Measurements from ENCODE around the gene SIPA1L2. TPM values are rescaled to one million over a fixed set of nuclear protein-coding genes. Genes with fewer than 3 reads are reported as not detected.

SIPA1L2 gene
- polyA plus RNA-seq, 1 experiment: 63.5 TPM

DNA sequence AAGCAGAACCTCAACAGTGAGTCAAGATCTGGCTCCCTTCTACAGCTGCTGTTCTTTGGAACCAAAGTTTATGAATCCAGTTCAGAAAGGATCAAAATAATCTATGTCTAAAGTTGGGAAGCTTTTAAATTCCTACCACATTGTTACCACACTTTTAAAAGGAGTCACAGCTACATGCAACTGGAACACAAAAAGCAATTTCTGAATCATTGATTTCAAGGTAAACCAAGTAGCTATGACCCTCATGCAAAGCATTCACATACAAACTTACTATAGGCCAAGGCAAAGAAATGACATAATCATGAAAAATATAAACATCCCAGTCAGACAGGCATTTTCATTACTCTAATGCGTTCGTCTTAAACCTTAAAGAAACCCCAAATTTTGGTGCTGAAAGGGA is 3.5 kb downstream of the SIPA1L2 start:
- peak; percentile 38 for DNase-seq (ENCODE audit: low read depth, low spot score)
- CTCF ChIA-PET: interaction anchor here (1.1 to 3.1 kb wide), 7 partner anchors 43 to 870 kb away, joined by 3 to 19 read pairs (median 3); no protein-coding TSS in a partner anchor
- POLR2A ChIA-PET: interaction anchor here (1.4 kb wide), 1 partner anchor 760 kb away, joined by 3 read pairs; no protein-coding TSS in a partner anchor
- no peak for TF ChIP-seq CTCF (IDR thresholded peaks at IDR 0.05; ENCODE audit: low read depth, low read length)
- H3K4me3 ChIP-seq (ENCODE audit: low read depth, low read length): peak overlapping the region; percentile 81
- H3K9me3 ChIP-seq (ENCODE audit: control insufficient read depth, insufficient read depth, low read length): peaks cover 3% of the 10 kb centered on the region; the same call in 1 of the 2 replicates
- peak overlapping the region; percentile 53 for H3K27ac ChIP-seq (ENCODE audit: low read depth, low read length)
- H3K27me3 ChIP-seq (ENCODE audit: control insufficient read depth, insufficient read depth, low read length): no peaks in the 10 kb centered on the region

DNA sequence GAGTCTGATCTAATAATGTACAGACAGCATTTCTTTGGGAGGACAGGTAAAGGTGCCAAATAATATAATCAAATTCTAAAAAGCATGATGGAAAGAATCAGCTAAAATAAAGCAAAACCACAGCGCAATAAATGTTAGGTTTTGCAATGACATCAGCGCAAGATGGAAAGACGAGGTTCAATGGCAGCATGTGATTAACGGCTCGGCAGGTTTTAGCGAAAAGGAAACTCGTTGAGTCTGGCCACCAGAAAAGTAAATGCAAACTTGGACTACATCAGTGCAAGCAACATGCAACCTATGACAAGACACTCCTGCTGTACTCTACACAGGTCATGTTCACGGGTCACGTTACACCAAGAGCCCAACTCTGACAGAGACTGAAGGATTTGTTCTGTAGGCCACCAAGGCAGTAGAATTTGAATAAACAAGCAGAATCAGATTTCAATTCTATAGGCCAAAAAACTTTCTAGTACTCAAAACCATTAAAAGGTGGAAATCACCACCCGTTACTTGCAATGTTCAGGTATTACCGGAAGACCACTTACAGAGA is 4.5 kb downstream of the SIPA1L2 start:
- no peak overlapping the region for H3K27ac ChIP-seq (ENCODE audit: low read depth, low read length)
- H3K27me3 ChIP-seq (ENCODE audit: control insufficient read depth, insufficient read depth, low read length): no peaks in the 10 kb centered on the region
- CTCF ChIA-PET: interaction anchor here (0.7 to 3.1 kb wide), 2 partner anchors 189 to 869 kb away, joined by 3 to 17 read pairs; no protein-coding TSS in a partner anchor
- H3K9me3 ChIP-seq (ENCODE audit: control insufficient read depth, insufficient read depth, low read length): peaks cover 3% of the 10 kb centered on the region; the same call in 1 of the 2 replicates
- TF ChIP-seq CTCF (IDR thresholded peaks at IDR 0.05; ENCODE audit: low read depth, low read length): no peak
- no peak for DNase-seq (ENCODE audit: low read depth, low spot score)
- POLR2A ChIA-PET: no interaction called here
- no peak overlapping the region; the same call in 1 of the 2 replicates for H3K4me3 ChIP-seq (ENCODE audit: low read depth, low read length)

DNA sequence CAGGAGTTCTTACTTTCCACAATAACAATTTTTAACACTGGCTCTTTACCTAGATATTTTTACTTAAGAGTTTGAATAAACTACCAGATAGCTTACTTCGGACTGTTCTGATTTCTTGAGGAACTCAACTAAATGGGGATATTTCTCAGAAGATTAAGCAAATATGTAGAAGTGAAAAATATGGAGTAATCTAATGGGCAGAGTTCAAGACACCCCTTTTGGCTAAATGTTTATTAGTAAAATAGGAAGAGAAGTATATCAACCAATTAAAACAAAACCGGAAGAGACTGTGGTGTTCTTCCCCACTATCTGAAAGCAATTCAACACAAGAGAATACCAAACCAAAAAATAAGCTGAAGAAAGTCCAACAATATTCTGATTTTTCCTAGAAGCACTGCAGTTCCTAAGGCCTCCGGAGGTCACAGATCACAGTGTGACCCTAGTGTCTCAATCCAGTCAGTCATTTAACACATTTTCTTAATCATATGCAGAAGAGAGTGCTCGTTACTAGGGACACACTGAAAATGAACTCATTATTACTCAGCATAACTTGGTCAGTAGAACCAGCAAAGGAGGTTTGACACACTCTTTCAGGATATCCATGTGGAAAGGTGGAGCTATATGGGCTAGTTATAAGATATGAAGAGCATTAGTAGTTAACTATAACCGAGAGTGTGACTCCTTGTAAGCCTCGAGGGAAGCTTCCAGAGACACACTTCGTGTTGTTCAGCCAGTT is 5.2 kb downstream of the SIPA1L2 start:
- Histone ChIP-seq H3K9me3 (ENCODE audit: control insufficient read depth, insufficient read depth, low read length) (peaks cover 3% of the 10 kb centered on the region; the same call in 1 of the 2 replicates), H3K27me3 (ENCODE audit: control insufficient read depth, insufficient read depth, low read length) (no peaks in the 10 kb centered on the region), H3K4me3 (ENCODE audit: low read depth, low read length) (no peak overlapping the region), H3K27ac (ENCODE audit: low read depth, low read length) (no peak overlapping the region)
- ChIA-PET CTCF (no interaction called here), POLR2A (no interaction called here)
- no peak for TF ChIP-seq CTCF (IDR thresholded peaks at IDR 0.05; ENCODE audit: low read depth, low read length)
- DNase-seq (ENCODE audit: low read depth, low spot score): no peak

- Histone ChIP-seq H3K27me3 (ENCODE audit: control insufficient read depth, insufficient read depth, low read length) (no peaks in the 10 kb centered on the region), H3K4me3 (ENCODE audit: low read depth, low read length) (no peak overlapping the region), H3K27ac (ENCODE audit: low read depth, low read length) (no peak overlapping the region), H3K9me3 (ENCODE audit: control insufficient read depth, insufficient read depth, low read length) (no peaks in the 10 kb centered on the region)
- DNase-seq (ENCODE audit: low read depth, low spot score): no peak
- ChIA-PET CTCF (no interaction called here), POLR2A (no interaction called here)
- no peak for TF ChIP-seq CTCF (IDR thresholded peaks at IDR 0.05; ENCODE audit: low read depth, low read length)
Observed at GRCh38 chr1:232622981-232623380, 7.0 kb downstream of the SIPA1L2 start.

DNA sequence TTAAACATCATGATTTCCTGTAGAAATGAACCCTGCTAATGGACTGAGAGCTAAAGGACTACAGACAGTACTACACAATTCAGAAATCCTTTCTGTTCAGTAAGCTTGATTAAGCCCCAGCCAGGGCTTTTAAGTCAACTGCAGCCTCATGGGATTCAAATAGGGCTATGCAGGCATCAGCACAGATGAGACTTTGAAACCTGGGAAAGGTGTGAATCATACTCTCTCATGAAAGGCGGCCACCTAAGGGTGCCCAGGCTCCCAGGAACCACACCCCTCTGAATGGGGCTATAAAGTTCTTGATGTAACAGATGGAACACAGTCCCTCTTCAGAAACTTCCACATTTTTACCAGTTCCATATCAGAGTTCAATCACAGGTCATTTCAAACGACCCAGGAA is 7.6 kb downstream of the SIPA1L2 start:
- Histone ChIP-seq H3K9me3 (ENCODE audit: control insufficient read depth, insufficient read depth, low read length) (no peaks in the 10 kb centered on the region), H3K27ac (ENCODE audit: low read depth, low read length) (no peak overlapping the region), H3K4me3 (ENCODE audit: low read depth, low read length) (no peak overlapping the region), H3K27me3 (ENCODE audit: control insufficient read depth, insufficient read depth, low read length) (no peaks in the 10 kb centered on the region)
- DNase-seq (ENCODE audit: low read depth, low spot score): no peak
- ChIA-PET POLR2A (no interaction called here), CTCF (no interaction called here)
- no peak for TF ChIP-seq CTCF (IDR thresholded peaks at IDR 0.05; ENCODE audit: low read depth, low read length)
